Measurements from ENCODE around the gene CTBP1. TPM values are rescaled to one million over a fixed set of nuclear protein-coding genes. Genes with fewer than 3 reads are reported as not detected.
"Not testable (repeated sequence)": the region's sequence is repeated elsewhere in the genome, so short reads cannot be mapped to it uniquely, and the experiment has no call there.

Gene CTBP1
- total RNA-seq, 1 donor from 2014 or later = 165 TPM

GRCh38 chr4:1240721-1241465 lies 8.0 kb downstream of the CTBP1 start:
- H3K27me3 Mint-ChIP-seq = no peaks in the 10 kb centered on the region
- TF ChIP-seq CTCF (conservative IDR thresholded peaks at IDR 0.05) = no peak
- peaks cover 16% of the 10 kb centered on the region for H3K4me1 Mint-ChIP-seq (ENCODE audit: unreplicated experiment)
- H3K27ac Mint-ChIP-seq = no peak overlapping the region
- no peak for DNase-seq (ENCODE audit: extremely low spot score, unreplicated experiment)
- H3K36me3 Mint-ChIP-seq = no peaks in the 10 kb centered on the region
- H3K9me3 Mint-ChIP-seq = no peaks in the 10 kb centered on the region
- no peak overlapping the region for H3K4me3 Mint-ChIP-seq

- H3K27ac Mint-ChIP-seq = peak overlapping the region; percentile 56
- H3K4me1 Mint-ChIP-seq (ENCODE audit: unreplicated experiment) = peaks cover 9% of the 10 kb centered on the region
- H3K9me3 Mint-ChIP-seq = no peaks in the 10 kb centered on the region
- H3K36me3 Mint-ChIP-seq = no peaks in the 10 kb centered on the region
- H3K27me3 Mint-ChIP-seq = no peaks in the 10 kb centered on the region
- no peak for TF ChIP-seq CTCF (conservative IDR thresholded peaks at IDR 0.05)
- no peak for DNase-seq (ENCODE audit: extremely low spot score, unreplicated experiment)
- H3K4me3 Mint-ChIP-seq = no peak overlapping the region
Measured at GRCh38 chr4:1239950-1240307, 9.0 kb downstream of the CTBP1 start.

GRCh38 chr4:1239141-1239949 lies 9.6 kb downstream of the CTBP1 start:
- no peaks in the 10 kb centered on the region for H3K36me3 Mint-ChIP-seq
- H3K4me3 Mint-ChIP-seq = no peak overlapping the region
- H3K27me3 Mint-ChIP-seq = no peaks in the 10 kb centered on the region
- TF ChIP-seq CTCF (conservative IDR thresholded peaks at IDR 0.05) = no peak
- peaks cover 10% of the 10 kb centered on the region for H3K4me1 Mint-ChIP-seq (ENCODE audit: unreplicated experiment)
- H3K9me3 Mint-ChIP-seq = no peaks in the 10 kb centered on the region
- DNase-seq (ENCODE audit: extremely low spot score, unreplicated experiment) = no peak
- H3K27ac Mint-ChIP-seq = peak overlapping the region; percentile 56

GRCh38 chr4:1238676-1239000 lies 10.3 kb downstream of the CTBP1 start:
- Mint-ChIP-seq H3K27me3 (no peaks in the 10 kb centered on the region), H3K36me3 (no peaks in the 10 kb centered on the region), H3K4me3 (no peak overlapping the region), H3K4me1 (ENCODE audit: unreplicated experiment) (peaks cover 14% of the 10 kb centered on the region), H3K27ac (no peak overlapping the region), H3K9me3 (no peaks in the 10 kb centered on the region)
- no peak for TF ChIP-seq CTCF (conservative IDR thresholded peaks at IDR 0.05)
- no peak for DNase-seq (ENCODE audit: extremely low spot score, unreplicated experiment)

GRCh38 chr4:1237981-1238675 lies 10.8 kb downstream of the CTBP1 start:
- Mint-ChIP-seq H3K9me3 (no peaks in the 10 kb centered on the region), H3K4me1 (ENCODE audit: unreplicated experiment) (peaks cover 14% of the 10 kb centered on the region), H3K27me3 (no peaks in the 10 kb centered on the region), H3K36me3 (no peaks in the 10 kb centered on the region), H3K27ac (no peak overlapping the region), H3K4me3 (no peak overlapping the region)
- DNase-seq (ENCODE audit: extremely low spot score, unreplicated experiment) = no peak
- TF ChIP-seq CTCF (conservative IDR thresholded peaks at IDR 0.05) = no peak

GRCh38 chr4:1237261-1237660 lies 11.7 kb downstream of the CTBP1 start:
- not testable (repeated sequence) for H3K9me3 Mint-ChIP-seq; H3K27me3 Mint-ChIP-seq; H3K36me3 Mint-ChIP-seq; DNase-seq (ENCODE audit: extremely low spot score, unreplicated experiment); H3K4me3 Mint-ChIP-seq; H3K27ac Mint-ChIP-seq
- H3K4me1 Mint-ChIP-seq (ENCODE audit: unreplicated experiment) = peaks cover 15% of the 10 kb centered on the region

GRCh38 chr4:1236836-1237235 lies 12.1 kb downstream of the CTBP1 start:
- H3K4me3 Mint-ChIP-seq; H3K36me3 Mint-ChIP-seq; H3K27me3 Mint-ChIP-seq; DNase-seq (ENCODE audit: extremely low spot score, unreplicated experiment); H3K9me3 Mint-ChIP-seq; H3K27ac Mint-ChIP-seq: not testable (repeated sequence)
- H3K4me1 Mint-ChIP-seq (ENCODE audit: unreplicated experiment) = peaks cover 15% of the 10 kb centered on the region

All from type B pancreatic cell (in vitro differentiated cells).